HCT116 (cell line): ENCODE measurements around the gene CD84. TPM values are rescaled to one million over a fixed set of nuclear protein-coding genes. Genes with fewer than 3 reads are reported as not detected.

ENCODE experiments used
- ATAC-seq: fragments of 200-7000 bp; cut with Tn5 transposase; 2 replicates; pipeline ENCODE4 v1.9.1; 2020; ENCODE audit warnings: mild to moderate bottlenecking, moderate library complexity
- BruUV-seq: library from RNA; stranded (reverse); fragments of 400-500 nt; replicated peaks from 2 replicates; lab custom pipeline; 2021; lab: Mats Ljungman, UMichigan
- CTCF ChIA-PET: fragments of 300-600 bp; sonication (Branson Sonifier 250); formaldehyde crosslinking; loops from one replicate; lab custom pipeline; 2021; ENCODE audit warnings: antibody characterized with exemption; lab: Charles Lee
- POLR2A ChIA-PET: fragments of 300-600, 350-600 bp; sonication (Branson Sonifier 250); formaldehyde crosslinking; loops from one replicate; lab custom pipeline; 2021; ENCODE audit warnings: antibody characterized with exemption; lab: Charles Lee
- RAD21 ChIA-PET, 2 experiments: fragments of 300-600 bp; sonication (Branson Sonifier 250); formaldehyde crosslinking; loops; one replicate each; lab custom pipeline; 2023; ENCODE audit warnings: low total read pairs in 2 of 2; ENCODE audit not compliant: uncharacterized antibody in 2 of 2, unreplicated experiment in 2 of 2, low non-redundant PET in 1 of 2; lab: Charles Lee
- DNase-seq: peaks from one replicate; pipeline ENCODE4 v3.0.0-alpha.2; 2010; ENCODE audit warnings: low read depth, low spot score
- H2AFZ ChIP-seq: fragments of 200-600 bp; shearing (Covaris generic), sonication (generic); 2 replicates; pipeline ENCODE4 v1.6.1; 2017; ENCODE audit warnings: low read depth, mixed run types, mixed read lengths, antibody characterized with exemption, low read length; ENCODE audit not compliant: poor library complexity, severe bottlenecking
- H3K27ac ChIP-seq: 2 replicates; pipeline ENCODE4 v1.5.1; 2012; ENCODE audit warnings: low read depth, low read length
- H3K27me3 ChIP-seq: fragments of 200-600 bp; sonication (generic); 2 replicates; pipeline ENCODE4 v1.6.1; 2016; ENCODE audit warnings: mixed run types, low read length, mixed read lengths; ENCODE audit not compliant: insufficient read depth
- H3K36me3 ChIP-seq, 2 experiments: fragments of 200-500 bp in 1 of 2; fragments of 200-600 bp in 1 of 2; sonication (Bioruptor generic) in 1 of 2; sonication (generic) in 1 of 2; 2 replicates each; pipeline versions ENCODE4 v1.5.1 to v1.6.1; 2014 to 2016; ENCODE audit warnings: low read length in 2 of 2, inconsistent platforms in 1 of 2, mixed read lengths in 1 of 2, mixed run types in 1 of 2; ENCODE audit not compliant: insufficient read depth in 2 of 2, control insufficient read depth in 1 of 2
- H3K4me1 ChIP-seq, 2 experiments: fragments of 200-600 bp in 1 of 2; sonication (generic) in 1 of 2; 2 replicates each; pipeline versions ENCODE4 v1.5.1 to v1.6.1; 2012 to 2017; ENCODE audit warnings: low read length in 2 of 2, inconsistent platforms in 1 of 2, mild to moderate bottlenecking in 1 of 2, mixed read lengths in 1 of 2, mixed run types in 1 of 2, moderate library complexity in 1 of 2; ENCODE audit not compliant: insufficient read depth in 2 of 2, control insufficient read depth in 1 of 2
- H3K4me2 ChIP-seq: fragments of 200-600 bp; sonication (generic); 2 replicates; pipeline ENCODE4 v1.6.1; 2017; ENCODE audit warnings: mixed run types, low read length, mixed read lengths
- H3K4me3 ChIP-seq, 2 experiments: fragments of 200-600 bp in 1 of 2; sonication (generic) in 1 of 2; replicated peaks in 1 of 2; 2 replicates each; pipeline ENCODE4 v1.5.1; 2011 to 2016; ENCODE audit warnings: low read length in 2 of 2, control low read depth in 1 of 2, low read depth in 1 of 2, mild to moderate bottlenecking in 1 of 2, mixed read lengths in 1 of 2, mixed run types in 1 of 2
- H3K79me2 ChIP-seq: fragments of 200-600 bp; sonication (generic); 2 replicates; pipeline ENCODE4 v1.6.1; 2017; ENCODE audit warnings: mild to moderate bottlenecking, mixed run types, low read length, moderate library complexity, mixed read lengths; ENCODE audit not compliant: insufficient read depth
- H3K9ac ChIP-seq: fragments of 200-600 bp; sonication (generic); 2 replicates; pipeline ENCODE4 v1.6.1; 2016; ENCODE audit warnings: low read length, mixed read lengths
- H3K9me2 ChIP-seq: fragments of 200-600 bp; sonication (generic), shearing (Covaris generic); 2 replicates; pipeline ENCODE4 v1.6.1; 2017; ENCODE audit warnings: mixed run types, mild to moderate bottlenecking, moderate library complexity; ENCODE audit not compliant: insufficient read depth
- H3K9me3 ChIP-seq, 2 experiments: fragments of 200-500 bp in 1 of 2; fragments of 200-600 bp in 1 of 2; sonication (Bioruptor generic) in 1 of 2; sonication (generic) in 1 of 2; 2 replicates each; pipeline ENCODE4 v1.6.1; 2014 to 2017; ENCODE audit warnings: low read length in 2 of 2, mixed read lengths in 2 of 2, inconsistent platforms in 1 of 2, low read depth in 1 of 2, mild to moderate bottlenecking in 1 of 2, mixed run types in 1 of 2, moderate library complexity in 1 of 2; ENCODE audit not compliant: control insufficient read depth in 1 of 2, insufficient read depth in 1 of 2
- H4K20me1 ChIP-seq: fragments of 200-600 bp; sonication (generic), shearing (Covaris generic); 2 replicates; pipeline ENCODE4 v1.6.1; 2017; ENCODE audit warnings: mixed run types, mild to moderate bottlenecking, moderate library complexity; ENCODE audit not compliant: insufficient read depth
- CBX3 ChIP-seq: IDR thresholded peaks from 2 replicates; pipeline ENCODE4 v1.6.1; 2012; ENCODE audit warnings: low read depth
- CTCF ChIP-seq, 3 experiments: fragments of 200-600 bp in 1 of 3; sonication (generic) in 1 of 3; IDR thresholded peaks in 2 of 3; conservative IDR thresholded peaks in 1 of 3; 2 replicates each; pipeline ENCODE4 v1.5.1; 2012 to 2017; ENCODE audit warnings: low read depth in 2 of 3, low read length in 2 of 3, antibody characterized with exemption in 1 of 3, borderline replicate concordance in 1 of 3, control low read depth in 1 of 3, mild to moderate bottlenecking in 1 of 3, mixed read lengths in 1 of 3, mixed run types in 1 of 3, moderate library complexity in 1 of 3; ENCODE audit not compliant: insufficient read depth in 1 of 3
- EGR1 ChIP-seq: IDR thresholded peaks from 2 replicates; pipeline ENCODE4 v1.6.1; 2012; ENCODE audit warnings: low read depth
- ELF1 ChIP-seq: IDR thresholded peaks from 2 replicates; pipeline ENCODE4 v1.6.1; 2012; ENCODE audit warnings: low read depth, borderline replicate concordance
- EZH2 ChIP-seq: fragments of 200-600 bp; sonication (generic); IDR thresholded peaks from 2 replicates; pipeline ENCODE4 v1.6.1; 2017; ENCODE audit warnings: antibody characterized with exemption, mixed run types
- EZH2phosphoT487 ChIP-seq: fragments of 200-600 bp; IDR thresholded peaks from 2 replicates; pipeline ENCODE4 v1.6.1; 2018; ENCODE audit warnings: antibody characterized with exemption, borderline replicate concordance
- FOSL1 ChIP-seq: IDR thresholded peaks from 2 replicates; pipeline ENCODE4 v1.6.1; 2012; ENCODE audit warnings: low read depth
- JUND ChIP-seq: IDR thresholded peaks from 2 replicates; pipeline ENCODE4 v1.6.1; 2012
- MAX ChIP-seq: IDR thresholded peaks from 2 replicates; pipeline ENCODE4 v1.6.1; 2012
- POLR2AphosphoS5 ChIP-seq: IDR thresholded peaks from 2 replicates; pipeline ENCODE4 v1.6.1; 2011; ENCODE audit warnings: mild to moderate bottlenecking, low read depth, low read length, moderate library complexity
- RAD21 ChIP-seq: IDR thresholded peaks from 2 replicates; pipeline ENCODE4 v1.6.1; 2012; ENCODE audit warnings: low read depth, mild to moderate bottlenecking
- SIN3A ChIP-seq: IDR thresholded peaks from 2 replicates; pipeline ENCODE4 v1.6.1; 2012; ENCODE audit warnings: low read depth
- SP1 ChIP-seq: IDR thresholded peaks from 2 replicates; pipeline ENCODE4 v1.6.1; 2012; ENCODE audit warnings: low read depth
- SRF ChIP-seq: IDR thresholded peaks from 2 replicates; pipeline ENCODE4 v1.6.1; 2012; ENCODE audit warnings: low read depth
- ZBTB33 ChIP-seq: IDR thresholded peaks from 2 replicates; pipeline ENCODE4 v1.6.1; 2011; ENCODE audit warnings: mild to moderate bottlenecking, low read length, moderate library complexity; ENCODE audit not compliant: insufficient replicate concordance; ENCODE audit errors: extremely low read depth
- ZFX ChIP-seq: fragments of 450-650 bp; IDR thresholded peaks from 2 replicates; pipeline ENCODE4 v1.6.1; 2017
- ZNF274 ChIP-seq: fragments of 200-500 bp; sonication (Bioruptor generic); IDR thresholded peaks from 2 replicates; pipeline ENCODE4 v1.6.1; 2014; ENCODE audit warnings: mild to moderate bottlenecking, low read depth, low read length, inconsistent platforms
- intact Hi-C: fragments of 100-400 bp; cut with micrococcal nuclease; formaldehyde crosslinking; loops from 2 replicates; pipeline ENCODE4 v1.10.0; 2022
- total RNA-seq: library from RNA; stranded (reverse); gene quantifications from one replicate; pipeline ENCODE4 v1.2.1, GENCODE V29; 2021; ENCODE audit not compliant: unreplicated experiment

The CD84 gene
- total RNA-seq, 1 experiment from 2014 or later: 0.02 TPM

GRCh38 chr1:160626509-160627342 is 47.4 kb upstream of the CD84 start:
- Histone ChIP-seq H3K9ac (no peak overlapping the region), H3K79me2 (no peaks in the 10 kb centered on the region), H3K4me3 (no peak overlapping the region), H3K9me3 (no peaks in the 10 kb centered on the region), H3K27ac (no peak overlapping the region), H2AFZ (no peak overlapping the region), H3K27me3 (no peaks in the 10 kb centered on the region; the same call in 1 of the 2 replicates), H3K4me2 (no peak overlapping the region), H3K9me2 (no peaks in the 10 kb centered on the region), H3K36me3 (no peaks in the 10 kb centered on the region), H3K4me1 (no peaks in the 10 kb centered on the region), H4K20me1 (no peaks in the 10 kb centered on the region)
- BruUV-seq: no TSS peak
- ChIA-PET RAD21 (no interaction called here), POLR2A (no interaction called here), CTCF (no interaction called here)
- TF ChIP-seq EZH2phosphoT487 (no peak), SRF (no peak), ZNF274 (no peak), CBX3 (no peak), EZH2 (no peak), ZBTB33 (no peak), JUND (no peak), MAX (no peak), ELF1 (no peak), SP1 (no peak), FOSL1 (no peak), SIN3A (no peak), RAD21 (no peak), ZFX (no peak), POLR2AphosphoS5 (no peak), CTCF (IDR thresholded peaks at IDR 0.05 in 2 of 3, conservative IDR thresholded peaks at IDR 0.05 in 1 of 3; ENCODE audit: borderline replicate concordance in 1 of 3, insufficient read depth in 1 of 3, low read depth in 2 of 3, low read length in 2 of 3) (no peak), EGR1 (no peak)
- intact Hi-C loops: no loop called here
- ATAC-seq: no peak
- no peak for DNase-seq
